HCT116 (cell line): ENCODE data around the gene TRMT10C.

Experiments used
- CEBPB ChIP-seq: IDR thresholded peaks from 2 replicates; pipeline ENCODE4 v1.6.1; 2012; ENCODE audit warnings: low read depth
- CTCF ChIP-seq, 3 experiments: fragments of 200-600 bp in 1 of 3; sonication (generic) in 1 of 3; IDR thresholded peaks in 2 of 3; conservative IDR thresholded peaks in 1 of 3; 2 replicates each; pipeline ENCODE4 v1.5.1; 2012 to 2017; ENCODE audit warnings: low read depth in 2 of 3, low read length in 2 of 3, antibody characterized with exemption in 1 of 3, borderline replicate concordance in 1 of 3, control low read depth in 1 of 3, mild to moderate bottlenecking in 1 of 3, mixed read lengths in 1 of 3, mixed run types in 1 of 3, moderate library complexity in 1 of 3; ENCODE audit not compliant: insufficient read depth in 1 of 3
- EZH2 ChIP-seq: fragments of 200-600 bp; sonication (generic); IDR thresholded peaks from 2 replicates; pipeline ENCODE4 v1.6.1; 2017; ENCODE audit warnings: antibody characterized with exemption, mixed run types
- EZH2phosphoT487 ChIP-seq: fragments of 200-600 bp; IDR thresholded peaks from 2 replicates; pipeline ENCODE4 v1.6.1; 2018; ENCODE audit warnings: antibody characterized with exemption, borderline replicate concordance
- MAX ChIP-seq: IDR thresholded peaks from 2 replicates; pipeline ENCODE4 v1.6.1; 2012
- POLR2A ChIP-seq: IDR thresholded peaks from 2 replicates; pipeline ENCODE4 v1.7.0; 2011; ENCODE audit warnings: borderline replicate concordance; ENCODE audit not compliant: insufficient read depth, insufficient read length; ENCODE audit errors: extremely low read depth
- SRF ChIP-seq: IDR thresholded peaks from 2 replicates; pipeline ENCODE4 v1.6.1; 2012; ENCODE audit warnings: low read depth

GRCh38 chr3:101530686-101531047 lies 31.0 kb upstream of the TRMT10C start:
- TF ChIP-seq CTCF (IDR thresholded peaks at IDR 0.05 in 2 of 3, conservative IDR thresholded peaks at IDR 0.05 in 1 of 3; ENCODE audit: borderline replicate concordance in 1 of 3, insufficient read depth in 1 of 3, low read depth in 2 of 3, low read length in 2 of 3) (no peak), EZH2phosphoT487 (no peak), SRF (no peak), EZH2 (no peak), CEBPB (no peak), POLR2A (no peak), MAX (no peak)
